ENCODE measurements around the gene MMP1.

DNA sequence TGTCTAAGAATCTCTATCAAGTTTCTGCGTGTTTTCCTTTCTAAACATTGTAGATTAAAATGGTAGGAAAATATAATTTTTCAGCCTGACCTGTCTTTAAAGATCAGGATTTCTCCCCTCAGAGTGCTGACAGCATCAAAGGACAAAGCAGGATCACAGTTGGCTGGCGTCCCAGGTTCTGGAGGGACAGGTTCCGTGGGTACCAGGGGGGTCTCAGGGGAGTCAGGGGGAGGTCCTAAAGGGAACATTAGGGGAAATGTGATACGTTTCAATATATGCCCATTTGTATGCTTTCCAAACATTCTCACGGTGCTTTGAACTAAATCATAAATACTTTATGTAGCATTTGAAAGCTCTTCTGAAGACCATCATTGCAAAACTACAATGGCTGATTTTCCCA, 42.1 kb upstream of the MMP1 start:
- no peak for TF ChIP-seq GATA2 (IDR thresholded peaks at IDR 0.05; ENCODE audit: low read depth, low read length)
- TF ChIP-seq GATA3 (IDR thresholded peaks at IDR 0.05; ENCODE audit: low read depth, low read length): no peak

Data from SH-SY5Y (cell line).